OCI-M1 (cell line): Measurements from ENCODE around the gene DEPDC1B.
"Not testable (repeated sequence)": the region's sequence is repeated elsewhere in the genome, so short reads cannot be mapped to it uniquely, and the experiment has no call there.

Experiments
- DNase-seq: peaks from one replicate; lab custom pipeline; 2025; lab: John Stamatoyannopoulos, UW

The DEPDC1B gene

DNA sequence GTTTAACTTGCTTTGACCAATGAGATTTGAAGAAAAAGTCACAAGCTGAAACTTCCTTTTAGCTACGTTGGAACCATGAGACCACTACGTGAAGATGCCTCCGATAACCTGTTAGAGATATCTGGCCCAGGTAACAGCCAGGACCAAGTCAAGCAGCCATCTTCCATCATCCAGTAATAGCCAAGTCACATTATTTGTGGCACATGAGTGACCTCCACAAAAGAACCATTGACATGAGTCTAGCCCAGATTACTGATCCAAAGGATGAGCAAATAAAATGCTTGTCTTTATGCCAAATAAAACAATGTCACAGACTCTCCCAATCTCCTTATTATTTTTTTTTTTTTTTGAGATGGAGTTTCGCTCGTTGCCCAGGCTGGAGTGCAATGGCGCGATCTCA is 1.6 kb downstream of the DEPDC1B start:
- no peak for DNase-seq

DNA sequence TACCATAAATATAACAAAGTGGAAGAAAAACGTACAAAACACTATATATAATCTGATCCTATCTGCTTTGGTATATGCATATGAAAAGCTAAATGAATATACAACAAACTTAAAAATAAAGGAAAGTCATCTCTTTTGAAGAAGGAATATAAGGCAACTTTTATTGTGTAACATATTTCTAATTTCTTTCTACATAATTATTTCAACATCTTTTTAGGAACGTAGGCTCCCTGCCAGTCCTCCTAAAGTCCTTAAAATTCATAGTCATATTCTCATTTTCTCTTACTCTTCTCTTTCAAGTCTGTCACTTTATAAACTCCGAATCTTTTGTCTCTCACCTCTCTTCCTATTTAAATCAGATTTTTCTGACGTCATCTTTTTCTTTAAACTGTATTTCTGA is 9.6 kb downstream of the DEPDC1B start:
- DNase-seq: no peak

DNA sequence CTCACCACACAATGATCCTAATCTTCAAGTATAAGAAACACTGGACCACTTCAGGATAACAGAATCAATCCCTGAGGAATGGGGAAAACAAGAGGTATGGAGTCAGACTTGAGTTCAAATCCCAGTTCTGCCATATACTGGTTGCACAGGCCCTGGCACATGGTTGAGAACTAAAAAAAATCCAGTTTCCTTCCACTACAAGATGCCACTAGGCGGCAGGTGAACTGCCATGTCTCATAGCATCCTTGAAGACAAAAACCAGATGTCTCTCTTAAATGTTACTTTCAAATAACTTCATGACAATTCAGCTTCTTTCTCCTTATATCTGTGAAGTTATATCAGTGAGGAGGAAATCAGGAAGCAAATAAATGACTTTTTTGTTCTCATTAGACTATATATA is 11.0 kb downstream of the DEPDC1B start:
- DNase-seq: no peak

DNA sequence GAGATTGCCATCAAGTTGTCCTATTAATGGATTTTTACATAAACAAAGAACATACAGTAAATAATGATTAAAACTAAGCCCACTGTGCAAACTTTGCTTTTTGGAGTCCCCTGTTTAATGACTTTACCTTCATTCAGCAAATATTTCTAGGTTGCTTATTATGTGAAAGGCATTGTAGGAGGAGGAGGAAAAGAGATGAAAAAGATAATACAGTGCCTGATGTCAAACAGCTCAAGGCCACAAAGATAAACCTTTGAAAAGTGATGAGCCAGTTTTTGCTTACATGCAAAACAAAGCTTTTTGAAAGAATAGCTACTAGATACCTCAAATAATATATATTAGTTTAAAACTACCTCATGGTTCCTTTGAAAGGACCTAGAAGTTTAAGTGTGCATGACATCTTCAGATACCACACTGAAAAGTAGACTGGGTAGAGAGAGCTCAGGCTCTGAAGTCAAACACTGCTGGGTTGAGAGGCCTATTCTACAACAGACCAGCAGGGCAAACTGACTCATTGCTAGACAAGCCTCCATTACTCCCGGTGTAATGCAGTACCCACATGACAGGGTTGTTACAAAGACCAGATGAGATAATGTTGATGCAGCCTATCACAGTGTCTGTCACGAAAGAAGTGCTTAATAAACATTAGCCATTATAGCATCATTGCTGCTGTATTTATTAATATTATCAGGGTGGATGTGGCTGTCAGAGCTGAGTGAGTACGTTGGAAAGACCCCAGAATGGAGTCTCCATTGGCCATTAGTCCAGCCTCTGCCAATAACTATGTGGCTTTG is 11.8 kb downstream of the DEPDC1B start:
- DNase-seq: peak; percentile 77

DNA sequence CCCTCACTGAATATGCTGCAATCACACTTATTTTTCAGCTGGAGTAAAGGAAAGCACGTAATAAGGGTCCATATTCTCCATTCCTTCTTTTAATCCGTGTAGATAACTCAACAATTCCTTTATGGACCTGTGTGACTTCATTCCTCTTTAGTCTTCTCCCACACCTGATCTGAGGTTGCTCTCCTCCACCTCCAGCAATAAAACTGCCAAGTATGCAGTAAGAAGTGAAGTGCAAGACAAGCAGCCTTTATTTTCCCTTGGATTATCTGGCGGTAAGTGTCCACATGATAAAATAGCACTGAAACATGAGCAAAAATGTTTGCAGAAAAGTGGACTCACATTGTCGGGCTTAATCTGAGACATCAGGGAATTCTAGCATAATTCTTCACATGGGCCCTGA is 13.8 kb downstream of the DEPDC1B start:
- no peak for DNase-seq

DNA sequence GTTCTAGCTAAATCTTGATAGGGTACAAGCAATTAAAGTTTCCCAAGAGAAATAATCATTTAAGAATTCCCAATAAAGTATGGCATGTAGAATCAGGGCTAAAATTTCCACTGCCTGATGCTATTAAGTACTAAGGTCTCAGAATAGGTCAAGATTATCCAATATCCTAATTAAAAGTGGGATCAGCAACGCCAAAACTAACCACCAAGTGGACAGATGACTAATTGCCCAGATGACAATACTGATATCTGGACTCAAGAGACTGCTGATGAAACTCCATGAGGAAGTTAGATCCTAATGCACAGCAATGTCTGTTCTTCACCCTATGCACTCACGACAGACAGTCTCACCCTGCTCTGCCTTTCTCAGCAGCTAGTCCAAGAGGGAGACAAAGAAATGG is 14.3 kb downstream of the DEPDC1B start:
- DNase-seq: peak; percentile 70

DNA sequence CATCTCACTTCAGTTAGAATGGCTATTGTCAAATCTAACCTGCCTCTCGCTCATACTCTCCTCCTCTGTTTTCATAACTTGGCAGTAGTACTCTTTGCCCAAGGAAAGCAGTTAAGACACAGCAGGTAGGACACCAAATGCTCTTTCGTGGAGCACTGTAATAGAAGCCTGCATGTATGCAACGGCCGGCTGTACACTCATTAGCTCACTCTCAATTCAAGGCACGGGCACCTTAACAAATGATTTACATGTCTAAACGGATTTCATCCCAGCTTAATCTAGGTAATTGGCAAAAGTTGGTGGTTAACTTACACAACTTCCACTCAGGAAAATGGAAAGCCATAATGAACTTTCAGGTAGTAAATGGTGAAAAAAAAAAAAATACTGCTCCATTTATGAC is 14.9 kb downstream of the DEPDC1B start:
- no peak for DNase-seq

DNA sequence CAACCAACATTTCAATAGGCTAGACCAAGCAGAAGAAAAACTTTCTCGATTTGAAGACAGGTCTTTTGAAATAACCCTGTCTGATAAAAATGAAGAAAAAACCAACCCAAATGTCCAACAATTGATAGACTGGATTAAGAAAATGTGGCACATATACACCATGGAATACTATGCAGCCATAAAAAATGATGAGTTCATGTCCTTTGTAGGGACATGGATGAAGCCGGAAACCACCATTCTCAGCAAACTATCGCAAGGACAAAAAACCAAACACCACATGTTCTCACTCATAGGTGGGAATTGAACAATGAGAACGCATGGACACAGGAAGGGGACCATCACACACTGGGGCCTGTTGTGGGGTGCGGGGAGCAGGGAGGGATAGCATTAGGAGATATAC is 18.0 kb downstream of the DEPDC1B start:
- DNase-seq: not testable (repeated sequence)

DNA sequence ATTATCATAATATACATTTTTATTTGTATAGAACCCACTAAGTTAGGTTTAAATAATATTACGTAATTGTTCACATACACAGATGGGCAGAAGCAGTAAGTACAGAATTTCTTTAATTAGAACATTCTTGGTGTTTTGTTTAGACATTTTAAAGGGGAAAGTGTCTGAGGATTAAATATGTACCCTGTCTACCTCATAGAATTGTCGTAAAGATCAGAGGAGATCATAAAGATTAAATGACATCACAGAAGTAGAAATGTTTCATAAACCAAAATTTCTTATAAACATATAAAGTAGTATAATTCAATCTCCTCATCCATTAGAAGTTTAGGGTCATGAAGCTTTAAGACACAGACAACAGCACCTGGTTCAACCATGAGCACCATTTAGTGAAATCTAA is 20.1 kb downstream of the DEPDC1B start:
- DNase-seq: no peak

DNA sequence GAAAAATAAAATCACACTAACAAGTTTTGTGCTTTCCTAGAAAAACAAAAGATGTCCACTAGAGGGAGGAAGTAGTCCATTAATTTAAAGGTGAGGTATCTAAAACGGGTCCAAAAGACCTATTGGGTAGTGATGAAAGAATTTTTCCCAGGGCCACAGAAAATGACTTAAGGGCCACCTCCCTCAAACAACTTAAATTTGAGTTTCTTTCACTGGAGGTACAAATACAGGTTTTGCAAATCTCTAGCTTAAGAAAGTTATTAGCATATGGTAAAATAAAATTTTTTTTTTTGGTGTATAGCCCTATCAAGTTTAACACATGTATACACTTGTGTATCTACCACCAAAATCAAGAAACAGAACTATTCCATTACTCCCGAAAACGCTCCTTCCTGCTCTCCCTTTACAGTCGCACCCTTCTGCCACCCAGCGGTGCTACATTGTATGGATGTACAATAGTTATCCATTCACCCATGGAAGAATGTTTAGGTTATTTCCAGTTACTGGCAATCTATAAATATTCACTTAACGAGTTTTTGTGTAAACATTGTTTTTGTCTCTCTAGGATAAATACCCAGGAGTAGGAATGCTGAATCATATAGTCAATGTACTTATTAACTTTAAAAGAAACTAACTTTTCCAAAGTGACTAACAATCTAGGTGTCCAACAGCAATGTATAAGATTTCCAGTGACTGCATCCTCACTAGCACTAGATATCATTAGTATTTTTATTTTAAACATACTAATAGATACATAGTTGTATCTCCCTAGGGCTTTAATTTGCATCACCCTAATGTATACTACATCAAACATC is 21.9 kb downstream of the DEPDC1B start:
- DNase-seq: peak; percentile 77

DNA sequence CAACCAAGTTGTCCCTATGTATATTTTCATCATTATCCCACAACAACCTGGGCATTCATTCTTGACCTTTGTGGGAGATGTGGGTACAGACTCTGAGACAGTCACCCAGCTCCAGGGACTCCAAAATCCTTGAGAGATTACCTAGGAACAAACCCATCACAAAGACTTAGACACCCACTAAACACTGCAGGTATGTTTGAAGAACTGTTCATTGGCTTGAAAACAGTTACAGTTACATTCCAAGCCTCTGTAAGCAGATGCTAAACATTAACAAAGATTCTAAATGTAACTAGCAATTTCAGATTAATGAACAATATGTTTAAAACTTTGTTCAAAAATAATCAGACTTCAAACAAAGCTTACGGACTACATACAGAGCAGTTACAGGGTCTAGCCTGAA is 24.7 kb downstream of the DEPDC1B start:
- no peak for DNase-seq

DNA sequence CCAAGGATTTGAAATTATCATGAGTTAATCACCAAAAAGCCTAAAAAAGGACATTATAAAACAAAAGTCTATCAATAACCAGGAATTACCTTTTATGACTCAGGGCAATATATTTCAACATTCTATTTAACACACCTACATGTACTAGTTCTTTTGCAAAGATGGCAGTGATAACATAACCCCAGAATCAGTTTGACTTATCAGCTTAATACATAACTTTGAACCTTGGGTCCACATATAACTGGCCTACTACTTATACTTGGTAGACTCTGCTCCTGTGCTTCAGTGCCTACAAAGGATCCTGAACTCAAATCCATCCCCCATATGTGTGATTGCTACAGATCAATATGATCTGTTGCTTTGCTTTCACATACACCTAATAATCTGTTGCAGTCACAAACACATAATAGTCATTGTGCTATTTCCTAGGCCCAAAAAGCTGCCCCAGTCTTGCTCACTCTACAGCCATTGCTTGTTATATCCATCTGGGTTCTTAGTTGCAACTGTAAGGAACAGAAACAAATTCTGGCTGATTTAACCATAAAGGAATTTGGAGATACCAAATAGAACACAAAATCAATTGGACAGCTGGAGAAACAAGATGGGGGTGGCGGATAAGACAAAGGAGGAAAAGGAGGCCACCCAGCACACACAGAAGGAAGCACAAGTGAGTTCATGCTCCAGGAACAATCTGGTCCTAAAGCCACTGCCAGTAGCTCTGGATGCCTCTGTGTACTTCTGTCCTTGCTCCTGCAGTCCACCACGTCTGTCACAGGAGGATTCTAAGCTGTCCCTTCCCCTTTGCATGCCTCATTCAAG is 25.5 kb downstream of the DEPDC1B start:
- no peak for DNase-seq

DNA sequence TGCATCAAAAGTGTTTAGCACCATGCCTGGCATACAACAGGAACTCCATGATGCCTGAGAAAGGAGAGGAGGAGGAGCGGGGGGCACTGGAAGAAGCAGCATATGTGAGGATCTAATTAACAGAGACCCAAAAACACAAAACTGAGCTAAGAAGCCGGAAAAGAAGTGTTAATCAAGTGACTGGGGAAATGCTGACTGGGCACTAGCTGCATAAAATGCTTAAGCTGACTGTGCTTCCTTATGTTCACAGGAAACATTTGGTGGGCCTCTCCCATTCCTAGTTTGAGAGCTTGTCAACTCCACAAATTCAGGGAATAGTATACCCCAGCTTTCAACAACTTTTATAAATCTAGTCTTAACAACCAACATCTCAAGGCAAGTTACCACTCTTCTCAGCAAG is 26.6 kb downstream of the DEPDC1B start:
- DNase-seq: no peak

DNA sequence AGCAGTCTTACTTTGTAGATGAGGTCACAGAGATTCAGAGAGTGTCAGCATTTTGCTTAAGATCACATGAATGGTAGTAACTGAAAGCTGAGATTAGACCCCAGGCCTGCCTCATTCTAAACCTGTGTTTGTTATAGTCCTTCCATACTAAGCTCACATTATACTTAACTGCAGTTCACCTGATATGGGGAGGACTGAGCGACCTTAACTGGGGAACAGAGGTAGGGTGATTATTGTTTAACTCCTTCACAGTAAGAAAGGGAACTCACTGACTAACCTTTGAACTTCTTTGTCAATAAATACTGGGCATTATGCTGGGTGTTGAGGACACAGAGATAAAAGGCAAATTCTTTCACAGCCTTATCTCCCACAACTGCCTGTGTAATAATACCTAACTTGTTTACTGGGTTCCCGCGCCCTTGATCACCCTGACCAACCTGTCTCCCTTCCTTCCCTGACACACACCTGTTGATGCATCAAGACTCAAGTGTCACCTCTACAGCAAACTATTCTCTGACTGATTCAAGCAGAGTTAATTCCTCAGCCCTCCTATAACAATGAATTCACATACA is 27.2 kb downstream of the DEPDC1B start:
- no peak for DNase-seq

DNA sequence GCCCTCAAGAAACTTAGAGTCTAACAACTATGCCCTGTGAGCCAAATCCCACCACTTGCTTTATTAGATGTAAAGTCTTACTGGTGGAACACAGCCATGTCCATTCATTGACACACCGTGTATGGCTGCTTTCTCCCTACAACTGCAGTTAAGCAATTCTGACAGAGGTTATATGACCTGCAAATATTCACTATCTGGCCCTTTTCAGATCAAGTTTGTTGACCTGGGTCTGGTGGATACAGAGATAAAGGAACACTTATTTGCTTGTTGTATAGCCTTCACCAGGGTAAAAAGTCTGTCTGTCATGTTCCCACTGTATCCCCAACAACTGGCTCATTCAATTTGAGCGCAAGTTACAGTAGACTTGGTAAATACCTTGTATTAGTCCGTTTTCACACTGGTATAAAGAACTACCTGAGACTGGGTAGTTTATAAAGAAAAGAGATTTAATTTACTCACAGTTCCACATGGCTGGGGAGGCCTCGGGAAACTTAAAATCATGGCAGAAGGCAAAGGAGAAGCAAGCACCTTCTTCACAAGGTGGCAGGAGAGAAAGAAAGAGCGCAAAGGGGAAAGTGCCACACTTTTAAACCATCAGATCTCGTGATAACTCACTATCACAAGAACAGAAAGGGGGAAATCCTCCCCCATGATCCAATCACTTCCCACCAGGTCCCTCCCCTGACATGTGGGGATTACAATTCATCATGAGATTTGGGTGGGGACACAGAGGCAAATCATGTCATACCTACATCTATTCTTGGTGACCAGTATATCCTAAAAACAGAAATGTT is 27.9 kb downstream of the DEPDC1B start:
- no peak for DNase-seq

DNA sequence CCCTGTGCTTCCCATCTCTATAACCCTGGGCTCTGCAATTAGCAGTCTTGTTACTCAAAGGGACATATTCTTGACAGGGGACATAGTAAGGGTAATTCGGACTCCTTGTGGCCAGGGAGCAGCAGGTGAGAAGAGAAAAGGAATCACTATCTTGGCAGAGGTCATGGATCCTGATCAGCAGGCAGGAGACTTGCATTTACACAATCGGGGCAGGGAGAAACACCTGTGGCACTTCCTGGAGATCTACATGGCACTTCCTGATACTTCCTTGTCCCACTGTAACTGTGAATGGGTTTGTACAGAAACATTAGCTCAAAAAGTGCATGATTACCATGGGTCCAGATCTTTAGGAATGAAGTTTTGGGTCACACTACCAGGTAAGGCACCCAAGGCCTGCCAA is 29.2 kb downstream of the DEPDC1B start:
- DNase-seq: no peak

DNA sequence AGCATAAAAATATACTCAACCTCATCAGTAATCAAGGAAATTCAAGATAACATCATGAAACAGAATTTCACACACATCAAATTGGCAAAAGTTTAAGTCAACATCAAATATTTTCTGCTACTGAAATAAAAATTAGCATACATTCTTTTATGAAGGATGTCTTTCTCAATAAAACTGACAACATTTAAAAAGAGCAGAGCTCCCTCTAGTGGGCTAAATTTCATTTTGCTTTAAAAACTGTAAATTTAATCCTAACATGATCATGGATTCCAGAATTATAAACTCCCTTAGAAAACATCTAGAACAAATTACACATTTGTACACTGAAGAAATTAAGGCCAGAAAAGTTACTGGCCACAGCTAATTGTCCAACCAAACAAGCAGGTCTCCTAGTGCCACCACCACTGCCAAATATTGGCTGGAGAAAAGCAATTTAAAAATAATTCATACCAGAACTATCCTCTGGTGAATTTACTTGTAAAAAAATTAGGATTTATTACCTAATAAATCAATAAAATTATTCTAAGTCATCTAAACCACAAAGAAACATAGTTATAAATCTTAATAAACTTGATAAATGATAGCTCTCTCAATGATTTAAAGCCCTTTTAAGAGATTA is 31.2 kb downstream of the DEPDC1B start:
- DNase-seq: peak; percentile 72

DNA sequence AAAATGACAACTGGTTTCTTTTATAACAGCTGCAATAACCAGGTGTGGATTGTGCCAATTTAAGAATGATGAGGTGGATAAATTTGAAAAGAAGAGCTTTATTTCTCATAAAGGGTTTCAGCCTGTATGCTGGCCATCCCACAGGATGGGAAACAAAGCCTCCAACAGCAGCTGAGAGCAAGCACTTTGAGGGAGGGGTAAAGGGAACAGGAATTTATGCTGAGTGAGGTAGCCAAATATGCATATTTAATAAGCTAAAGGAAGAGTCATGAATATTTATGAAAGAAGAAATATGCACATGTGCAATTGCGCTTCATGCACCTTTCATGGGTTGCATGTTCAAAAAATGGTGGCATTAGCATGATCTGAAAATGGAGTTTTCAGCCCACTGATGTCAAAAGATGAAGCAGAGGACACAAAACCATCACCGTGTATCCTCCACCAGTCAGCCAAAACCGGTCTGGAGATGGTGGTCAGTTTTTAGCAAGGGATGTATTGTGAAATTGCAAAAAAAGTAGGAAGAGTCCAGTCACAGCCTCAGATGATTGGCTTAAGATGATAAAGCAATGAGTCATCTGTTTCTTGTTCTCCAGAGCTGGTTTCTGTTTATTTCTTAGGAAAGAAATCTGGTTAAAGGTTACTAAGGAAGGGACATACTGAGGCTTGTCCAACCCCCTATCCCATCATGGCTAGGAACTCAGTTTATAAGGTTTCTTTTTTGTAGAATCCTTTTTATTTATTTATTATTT is 47.9 kb downstream of the DEPDC1B start:
- DNase-seq: peak; percentile 79

DNA sequence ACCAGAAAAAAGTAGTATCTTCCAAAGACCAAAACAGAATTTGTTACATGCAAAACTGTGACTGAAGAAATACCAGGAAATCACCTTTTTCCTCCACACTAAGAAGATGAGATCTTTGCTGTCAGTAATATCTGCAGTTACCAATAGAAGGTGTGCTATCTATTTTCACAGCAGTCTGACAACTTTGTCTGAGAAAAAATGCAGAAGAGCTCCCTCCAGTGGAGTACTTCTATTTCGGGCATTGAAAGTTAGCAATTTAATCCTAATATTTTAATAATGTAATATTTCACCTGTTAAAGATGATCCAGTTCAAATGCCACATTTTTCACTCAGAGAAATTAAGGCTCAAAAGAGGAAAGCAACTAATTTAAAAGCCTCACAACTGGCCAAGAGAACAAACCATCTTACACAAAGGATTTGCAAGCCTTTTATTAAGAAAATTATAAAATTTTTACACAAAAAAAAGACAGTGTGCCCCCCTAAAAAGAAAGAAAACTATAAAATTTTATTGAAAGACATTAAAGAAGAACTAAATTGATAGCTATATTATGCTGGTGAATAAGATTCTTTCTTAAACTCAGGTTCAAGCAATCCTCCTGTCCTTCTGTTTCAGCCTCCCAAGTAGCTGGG is 50.6 kb downstream of the DEPDC1B start:
- peak; percentile 71 for DNase-seq

DNA sequence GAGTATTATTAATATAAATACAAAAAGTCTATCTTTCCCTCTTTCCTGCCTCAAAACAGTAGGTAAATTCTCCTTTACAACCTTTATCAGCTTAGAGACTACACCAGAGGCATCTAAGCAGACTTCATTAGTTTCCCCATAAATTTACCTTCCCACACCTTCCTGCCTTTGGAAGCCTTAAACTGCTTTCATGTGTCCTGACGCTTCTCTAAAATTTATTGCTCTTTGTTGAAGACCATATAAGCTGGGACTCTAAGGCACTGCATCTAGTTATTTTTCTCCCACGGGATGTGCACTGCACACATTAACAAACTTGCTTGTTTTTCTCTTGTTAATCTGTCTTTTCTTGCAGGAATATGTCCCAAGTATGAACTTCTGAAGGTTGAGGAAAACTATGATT is 51.8 kb downstream of the DEPDC1B start:
- no peak for DNase-seq
